ENCODE data around the gene HOXA7.

Gene HOXA7

DNA sequence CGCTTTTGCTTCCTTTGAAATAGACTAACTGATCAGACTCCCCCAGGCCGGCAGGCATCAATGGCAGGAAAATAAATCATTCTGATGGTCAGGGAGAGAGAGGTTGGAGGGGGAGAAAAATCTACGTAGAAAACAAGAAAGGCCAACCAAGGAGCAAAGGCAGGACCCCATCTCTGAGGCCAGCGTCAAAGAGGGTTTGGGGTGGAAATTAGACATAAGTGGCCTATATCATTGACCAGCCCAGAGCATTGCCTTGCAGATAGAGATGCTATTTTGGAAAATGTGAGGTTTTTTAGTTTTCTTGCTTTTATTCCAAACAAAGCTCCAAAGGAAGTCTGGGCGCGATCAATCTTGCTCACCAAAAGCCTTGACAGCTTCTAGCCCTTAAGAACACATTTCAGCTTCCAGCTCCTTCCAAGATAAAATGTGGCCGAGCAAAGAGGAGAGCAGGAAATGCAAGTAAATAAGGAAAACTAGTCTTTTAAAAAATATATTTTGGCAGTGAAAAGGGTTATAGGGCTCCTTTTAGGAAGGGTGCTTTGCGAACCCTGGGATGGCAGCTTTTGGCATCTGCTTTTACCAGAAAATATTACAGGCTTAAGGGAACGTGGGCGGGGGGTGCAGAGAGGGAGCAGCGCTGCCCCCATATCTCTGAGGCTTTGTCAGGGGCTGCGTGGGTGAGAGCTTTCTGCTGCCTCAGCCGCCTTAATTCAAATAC, 52.0 kb downstream of the HOXA7 start:
- no peak for DNase-seq
